AG08395 (cell line): ENCODE measurements around the gene TRIM41.
"Not testable (repeated sequence)": the region's sequence is repeated elsewhere in the genome, so short reads cannot be mapped to it uniquely, and the experiment has no call there.

ENCODE experiments used
- DNase-seq: peaks from one replicate; pipeline ENCODE4 v3.0.0; 2012; ENCODE audit warnings: mixed read lengths, low spot score

TRIM41 gene

DNA sequence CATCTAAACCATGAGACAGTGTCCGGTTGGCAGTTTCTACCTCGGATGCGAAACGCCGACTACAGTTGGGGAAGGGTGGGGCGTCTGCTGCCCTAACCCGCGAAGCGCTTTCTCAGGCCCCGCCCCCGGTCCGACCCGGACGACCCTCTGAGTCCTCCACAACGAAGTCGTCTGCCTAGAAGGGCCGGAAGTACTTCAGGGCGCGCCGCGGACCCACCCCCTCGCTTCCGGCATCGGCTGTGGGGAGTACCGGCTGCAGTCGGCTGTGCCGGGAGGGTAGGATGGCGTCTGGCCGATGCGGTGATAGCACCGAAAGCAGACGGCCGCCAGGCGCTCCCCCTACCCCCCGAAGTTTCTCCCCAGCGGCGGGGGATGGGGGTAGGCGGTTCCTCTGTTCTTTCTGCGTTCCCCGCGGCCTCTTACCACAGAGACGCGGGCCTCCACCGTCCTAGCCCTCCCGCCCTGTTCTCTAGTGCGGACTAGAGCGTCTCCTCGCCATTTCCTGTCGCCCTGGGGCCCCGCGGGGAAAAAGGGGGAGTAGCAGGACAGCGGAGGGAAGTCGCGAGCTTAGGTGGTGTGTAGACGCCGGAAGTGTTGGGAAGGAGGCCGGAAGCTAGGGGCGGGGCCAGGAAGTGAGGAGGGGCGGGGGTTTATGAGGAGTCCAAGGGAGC, at the start of gene TRIM41:
Gene TRIM41 (plus strand): TSS at position 224 of the 671 bp plus-strand sequence. CDS start 719 bp downstream, outside the sequence.
- peak; percentile 94 for DNase-seq

DNA sequence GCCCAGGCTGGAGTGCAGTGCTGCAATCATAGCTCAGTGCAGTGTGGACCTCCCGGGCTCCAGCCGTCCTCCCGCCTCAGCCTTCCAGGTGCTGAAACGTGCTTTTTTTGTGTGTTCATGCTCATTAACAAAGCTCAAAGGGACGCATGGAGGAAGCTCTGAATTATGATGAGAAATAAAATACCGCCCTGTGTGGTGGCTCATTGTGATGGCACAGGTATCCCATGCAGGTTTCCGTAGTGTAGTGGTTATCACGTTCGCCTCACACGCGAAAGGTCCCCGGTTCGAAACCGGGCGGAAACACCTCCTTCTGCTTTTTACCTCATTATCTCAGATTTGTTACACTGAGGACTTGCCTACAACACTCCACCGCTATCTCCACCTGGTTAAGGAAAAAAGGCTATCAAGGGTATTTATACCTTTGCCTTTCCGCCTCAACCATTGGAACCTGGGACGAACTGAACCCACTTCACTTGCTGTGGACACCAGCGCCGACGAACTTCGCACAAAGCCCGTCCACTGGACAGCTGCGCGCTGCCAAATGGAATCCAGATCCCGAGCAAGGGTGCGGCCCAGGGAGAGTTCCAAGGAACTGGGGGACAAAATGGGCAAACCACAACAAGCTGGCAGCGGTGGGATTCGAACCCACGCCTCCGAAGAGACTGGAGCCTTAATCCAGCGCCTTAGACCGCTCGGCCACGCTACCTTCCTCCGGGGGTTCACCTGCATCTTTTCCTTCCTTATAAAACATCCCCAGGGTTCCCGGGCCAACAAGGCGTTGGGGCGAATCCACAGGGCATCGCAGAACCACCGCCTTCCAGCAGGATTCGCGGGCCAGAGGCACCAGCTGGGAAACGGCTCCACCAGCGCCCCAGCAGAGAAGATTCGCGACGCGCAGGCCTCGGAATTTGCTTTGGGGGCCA, 49.4 kb upstream of the TRIM41 start:
- DNase-seq, result no peak

DNA sequence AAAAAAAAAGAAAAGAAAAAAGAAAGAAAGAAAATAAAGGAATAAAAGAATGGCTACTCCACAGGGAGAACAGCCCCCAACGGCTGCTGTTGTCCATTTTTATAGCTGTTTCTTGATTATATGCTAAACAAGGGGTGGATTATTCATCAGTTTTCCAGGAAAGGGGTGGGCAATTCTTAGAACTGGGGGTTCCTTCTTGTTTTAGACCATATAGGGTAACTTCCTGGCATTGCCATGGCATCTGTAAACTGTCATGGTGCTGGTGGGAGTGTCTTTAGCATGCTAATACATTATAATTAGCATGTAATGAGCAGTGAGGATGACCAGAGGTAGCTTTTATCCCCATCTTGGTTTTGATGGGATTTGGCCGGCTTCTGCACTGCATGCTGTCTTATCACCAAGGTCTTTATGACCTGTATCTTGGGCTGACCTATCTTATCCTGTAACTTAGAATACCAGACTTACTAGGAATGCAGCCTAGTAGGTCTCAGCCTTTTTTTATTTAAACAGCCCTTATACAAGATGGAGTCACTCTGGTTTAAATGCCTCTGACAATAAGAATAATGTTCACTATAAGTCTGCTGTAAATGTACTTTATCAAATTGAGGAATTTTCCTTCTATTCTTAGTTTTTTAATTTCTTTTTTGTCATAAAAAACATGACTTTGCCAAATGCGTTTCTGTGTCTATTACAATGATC, 46.7 kb upstream of the TRIM41 start:
- no peak for DNase-seq

DNA sequence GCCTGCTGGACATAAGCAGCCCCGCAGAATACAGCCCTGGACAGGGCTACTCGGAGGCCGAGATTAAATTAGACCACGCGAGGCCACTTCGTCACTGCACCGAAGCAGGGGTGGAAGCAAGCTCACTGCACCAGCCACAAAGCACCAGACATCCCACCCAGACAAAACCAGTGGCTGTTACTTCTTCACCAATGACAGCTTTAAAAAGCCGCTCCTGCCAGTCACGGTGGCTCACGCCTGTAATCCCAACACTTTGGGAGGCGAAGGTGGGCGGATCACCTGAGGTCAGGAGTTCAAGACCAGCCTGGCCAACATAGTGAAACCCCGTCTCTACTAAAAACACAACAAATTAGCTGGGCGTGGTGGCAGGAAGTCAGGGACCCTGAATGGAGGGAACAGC, 45.5 kb upstream of the TRIM41 start:
- not testable (repeated sequence) for DNase-seq

DNA sequence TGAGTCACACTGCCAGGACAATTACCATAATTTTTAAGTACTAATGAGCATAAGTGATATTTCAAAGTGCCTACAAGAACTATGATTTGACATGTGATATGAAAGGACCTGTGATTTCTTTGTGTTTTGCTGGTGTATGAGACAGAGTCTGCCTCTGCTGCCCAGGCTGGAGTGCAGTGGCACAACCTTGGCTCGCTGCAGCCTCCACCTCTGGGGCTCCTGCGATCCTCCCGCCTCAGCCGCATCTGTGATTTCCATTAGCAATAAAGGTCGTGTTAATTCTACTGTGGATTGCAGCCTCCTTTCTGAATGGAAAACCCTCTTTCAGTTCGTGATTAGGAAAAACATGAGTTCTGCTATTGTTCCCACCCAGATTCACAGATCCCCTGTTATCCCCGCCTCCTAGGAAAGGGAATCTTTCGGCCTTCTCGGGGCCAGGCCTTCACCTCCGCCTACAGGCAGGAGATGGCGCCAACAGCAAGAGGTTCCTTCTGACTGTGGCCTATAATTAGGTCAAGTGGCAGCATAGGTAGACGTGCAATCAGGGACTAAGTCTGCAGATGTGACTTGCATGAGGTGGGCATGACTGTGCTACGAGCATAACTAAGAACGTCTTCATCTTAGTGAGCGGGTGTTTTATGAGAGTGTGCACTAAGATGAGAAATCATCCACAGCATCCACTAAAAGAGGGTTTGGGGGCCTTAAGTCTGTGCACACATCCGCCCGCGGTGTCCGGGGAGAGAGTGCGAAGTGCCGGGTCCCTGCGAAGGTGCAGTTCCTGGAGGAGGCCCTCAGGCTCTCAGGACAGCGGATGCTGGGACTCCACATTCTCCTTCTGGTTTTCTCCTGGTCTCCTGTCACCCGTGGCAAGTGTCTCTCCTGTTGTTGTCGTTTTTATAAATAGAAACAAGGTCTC, 41.2 kb upstream of the TRIM41 start:
- DNase-seq, result peak; percentile 70

DNA sequence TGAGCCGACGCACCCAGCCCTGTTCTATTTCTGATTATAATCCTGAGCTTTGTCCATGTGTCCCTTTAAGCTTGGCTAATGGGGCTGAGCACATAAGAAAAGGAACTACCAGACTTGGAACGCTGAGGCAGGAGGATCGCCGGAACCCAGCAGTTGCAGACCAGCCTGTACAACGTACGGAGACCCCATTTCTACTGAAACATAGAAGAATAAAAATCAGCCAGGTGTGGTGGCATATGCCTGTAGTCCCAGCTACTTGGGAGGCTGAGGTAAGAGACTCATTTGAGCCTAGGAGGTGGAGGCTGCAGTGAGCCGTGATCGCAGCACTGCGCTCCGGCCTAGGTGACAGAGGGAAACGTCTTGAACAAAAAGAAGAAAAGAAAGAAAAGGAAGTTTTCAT, 40.4 kb upstream of the TRIM41 start:
- DNase-seq, result no peak

DNA sequence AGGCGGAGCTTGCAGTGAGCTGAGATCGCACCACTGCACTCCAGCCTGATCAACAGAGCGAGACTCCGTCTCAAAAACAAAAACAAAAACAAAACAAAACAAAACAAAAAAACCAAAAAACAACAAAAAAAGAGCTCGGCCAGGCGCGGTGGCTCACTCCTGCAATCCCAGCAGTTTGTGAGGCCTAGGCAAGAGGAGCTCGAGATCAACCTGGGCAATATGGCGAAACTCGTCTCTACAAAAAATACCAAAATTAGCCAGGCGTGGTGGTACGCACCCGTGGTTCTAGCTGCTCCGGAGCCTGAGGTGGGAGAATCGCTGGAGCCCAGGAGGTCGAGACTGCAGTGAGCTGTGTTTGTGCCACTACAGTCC, 38.2 kb upstream of the TRIM41 start:
- DNase-seq, result no peak

DNA sequence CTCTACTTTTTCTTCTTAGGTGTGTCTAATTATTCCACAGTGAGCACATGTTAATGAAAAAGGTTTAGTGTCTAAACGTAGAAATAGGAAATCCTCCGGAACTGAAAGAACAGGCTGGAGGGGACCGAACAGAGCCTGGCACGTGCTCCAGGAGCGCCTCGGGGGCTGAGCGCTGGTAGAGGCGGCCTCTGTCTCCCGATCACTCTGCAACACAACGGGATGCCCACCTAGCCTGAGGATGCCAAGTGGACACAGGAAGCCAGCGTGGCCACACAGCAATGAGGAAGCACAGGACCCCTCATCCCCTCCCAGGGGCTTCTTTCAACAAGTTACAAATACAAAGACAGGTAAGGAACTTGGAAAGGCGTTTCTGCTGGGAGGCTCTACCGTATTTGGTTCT, 37.5 kb upstream of the TRIM41 start:
- DNase-seq, result no peak

DNA sequence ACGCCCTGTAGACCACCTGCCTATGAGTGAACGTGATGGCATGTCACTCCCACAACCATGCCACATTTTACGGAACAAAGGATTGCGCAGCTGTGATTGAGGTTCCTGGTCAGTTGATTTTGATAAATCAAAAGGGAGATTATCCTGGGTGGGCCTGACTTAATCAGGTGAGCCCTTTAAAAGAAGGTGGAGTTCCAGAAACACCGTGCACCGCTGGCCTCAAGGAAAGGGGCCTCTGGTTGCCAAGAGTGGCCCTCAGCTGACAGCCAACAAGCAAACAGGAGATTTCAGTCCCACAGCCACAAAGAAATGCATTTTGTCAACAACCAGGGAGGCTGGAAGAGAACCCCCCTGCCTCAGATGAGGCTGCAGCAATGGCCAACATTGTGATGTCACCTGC, 37.1 kb upstream of the TRIM41 start:
- no peak for DNase-seq

DNA sequence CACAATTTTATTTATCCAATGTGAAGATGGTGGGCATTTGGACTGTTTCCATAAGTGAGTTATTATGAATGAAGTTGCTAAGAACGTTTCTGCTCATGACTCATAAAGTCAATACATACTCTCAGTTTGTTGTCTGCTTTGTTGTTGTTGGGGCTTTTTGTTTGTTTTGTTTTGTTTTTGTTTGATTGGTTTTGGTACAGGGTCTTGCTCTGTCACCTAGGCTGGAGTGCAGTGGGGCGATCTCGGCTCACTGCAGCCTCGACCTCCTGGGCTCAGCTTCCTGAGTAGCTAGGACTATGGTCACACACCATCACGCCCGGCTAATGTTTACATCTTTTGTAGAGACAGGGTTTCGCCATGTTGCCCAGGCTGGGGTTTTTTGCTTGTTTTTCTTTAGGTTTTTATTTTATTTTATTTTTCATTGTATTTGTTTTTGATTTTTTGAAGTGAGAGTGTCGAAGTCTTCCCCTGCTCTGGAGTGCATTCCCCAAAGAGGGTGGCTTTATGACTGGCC, 36.0 kb upstream of the TRIM41 start:
- DNase-seq, result no peak

DNA sequence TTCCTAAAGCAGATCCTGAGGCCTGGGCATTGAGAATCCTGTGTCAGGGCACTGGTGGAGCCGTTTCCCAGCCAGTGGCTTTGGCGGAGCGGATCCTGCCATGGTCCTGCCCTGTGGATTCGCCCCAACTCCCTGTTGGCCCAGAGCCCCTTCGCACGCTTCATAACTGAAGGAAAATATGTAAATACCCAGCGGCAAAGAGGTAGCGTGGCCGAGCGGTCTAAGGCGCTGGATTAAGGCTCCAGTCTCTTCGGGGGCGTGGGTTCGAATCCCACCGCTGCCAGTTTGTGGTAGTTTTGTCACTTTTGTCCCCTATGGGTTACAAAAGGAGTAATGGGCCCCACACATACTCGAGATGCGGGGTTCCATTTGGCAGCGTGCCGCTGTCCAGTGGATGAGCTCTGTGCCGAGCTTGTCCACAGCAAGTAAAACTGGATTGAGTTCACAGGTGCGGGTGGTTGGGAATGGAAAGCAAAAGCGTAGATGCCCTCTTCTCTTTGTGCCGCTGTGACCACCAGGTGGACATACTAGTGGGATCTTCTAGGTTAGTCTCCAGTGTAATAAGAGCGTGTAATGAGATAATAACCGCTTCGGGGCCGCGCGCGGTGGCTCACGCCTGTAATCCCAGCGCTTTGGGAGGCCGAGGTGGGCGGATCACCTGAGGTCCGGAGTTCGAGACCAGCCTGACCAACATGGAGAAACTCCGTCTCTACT, 35.4 kb upstream of the TRIM41 start:
- peak; percentile 63 for DNase-seq

DNA sequence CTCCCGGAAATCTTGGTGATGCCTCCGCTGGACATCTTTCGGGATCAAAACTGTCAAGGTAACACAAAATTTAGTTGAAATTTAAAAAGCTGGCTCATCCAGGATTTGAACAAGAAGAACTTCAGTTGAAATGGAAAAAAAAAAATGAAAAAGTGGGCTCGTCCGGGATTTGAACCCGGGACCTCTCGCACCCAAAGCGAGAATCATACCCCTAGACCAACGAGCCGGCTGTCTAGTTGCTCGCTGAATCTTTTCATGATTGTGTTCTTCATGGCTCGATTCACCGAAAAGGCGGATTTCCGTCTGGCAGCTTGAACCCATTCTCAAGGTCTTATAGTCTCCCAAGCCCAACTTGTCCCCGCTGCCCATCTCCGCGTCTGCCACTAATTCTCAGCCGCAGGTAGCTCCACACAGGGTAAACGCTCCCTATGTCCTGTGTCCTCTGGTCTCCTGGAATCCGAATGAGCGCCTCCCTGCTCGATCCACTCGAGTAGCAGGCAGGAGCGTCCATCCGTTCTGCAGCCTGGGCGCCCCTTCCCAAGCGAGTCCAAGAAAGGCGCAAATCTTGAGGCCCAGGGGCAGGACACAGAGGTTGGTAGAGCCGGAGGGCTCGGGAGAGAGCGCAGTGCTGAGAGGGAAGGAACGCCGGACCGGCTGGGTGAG, 34.2 kb upstream of the TRIM41 start:
- DNase-seq, result no peak

DNA sequence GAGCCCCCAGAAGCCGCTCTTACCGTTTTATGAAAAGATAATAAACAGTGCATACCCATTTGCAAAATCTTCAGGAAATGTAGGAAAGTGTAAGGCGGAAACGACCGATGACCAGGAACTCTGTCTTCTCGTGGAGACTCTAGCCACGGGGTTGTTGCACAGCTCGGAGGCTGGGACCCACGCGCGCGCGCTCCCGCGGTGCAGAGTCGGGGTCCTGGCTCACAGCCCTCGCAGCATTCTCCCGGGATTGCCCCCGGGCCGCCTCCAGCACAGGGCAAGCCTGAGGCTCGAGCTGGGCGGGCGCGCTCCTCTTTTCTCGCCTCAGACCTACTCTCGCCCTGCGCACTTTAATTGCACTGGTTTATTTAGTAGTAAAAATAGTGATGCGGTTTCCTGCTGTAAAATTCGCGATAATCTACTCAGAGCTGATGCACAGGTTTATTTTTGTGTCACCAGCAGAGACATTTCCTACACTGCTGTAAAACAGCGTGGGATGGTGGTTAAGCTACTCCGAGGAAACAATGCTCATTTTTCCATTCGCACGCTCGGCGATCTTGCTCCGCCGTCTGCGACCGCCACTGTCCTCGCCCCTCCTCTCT, 33.6 kb upstream of the TRIM41 start:
- no peak for DNase-seq

DNA sequence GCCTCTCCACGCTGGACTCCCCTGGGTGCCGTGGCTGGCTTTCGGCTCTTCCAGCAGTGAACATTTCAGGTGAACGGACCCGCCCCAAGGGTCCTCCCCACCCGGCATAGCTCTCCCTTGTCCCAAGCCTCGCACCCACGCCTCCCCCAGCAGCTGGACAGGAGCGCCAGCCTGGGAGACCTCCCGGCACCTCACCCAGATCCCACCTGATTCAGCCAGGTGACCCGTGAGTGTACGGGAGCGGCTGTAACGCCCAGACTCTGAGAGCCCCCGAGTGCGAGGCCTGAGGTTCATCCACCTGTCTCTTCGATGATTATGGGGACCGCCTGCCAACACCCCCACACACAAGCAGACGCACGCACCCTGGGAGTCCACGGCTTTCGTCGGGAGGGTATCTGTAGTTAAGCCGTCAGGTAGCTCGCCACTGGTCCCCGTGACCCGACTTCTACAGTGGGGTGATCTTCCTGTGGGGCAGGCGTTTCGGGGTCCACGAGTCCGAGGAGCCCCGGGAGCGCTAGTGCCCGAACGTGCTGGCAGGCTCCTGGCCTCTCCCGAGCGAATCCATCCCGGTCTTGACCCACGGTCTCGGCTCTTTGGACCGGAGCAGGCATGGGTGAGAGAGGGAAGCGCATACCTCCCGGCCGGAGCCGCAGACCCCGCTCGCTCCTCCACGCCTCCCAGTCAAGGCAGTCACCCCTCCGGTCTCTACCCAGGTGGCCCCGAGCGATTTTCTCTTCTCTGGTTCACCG, 32.9 kb upstream of the TRIM41 start:
- DNase-seq, result no peak

DNA sequence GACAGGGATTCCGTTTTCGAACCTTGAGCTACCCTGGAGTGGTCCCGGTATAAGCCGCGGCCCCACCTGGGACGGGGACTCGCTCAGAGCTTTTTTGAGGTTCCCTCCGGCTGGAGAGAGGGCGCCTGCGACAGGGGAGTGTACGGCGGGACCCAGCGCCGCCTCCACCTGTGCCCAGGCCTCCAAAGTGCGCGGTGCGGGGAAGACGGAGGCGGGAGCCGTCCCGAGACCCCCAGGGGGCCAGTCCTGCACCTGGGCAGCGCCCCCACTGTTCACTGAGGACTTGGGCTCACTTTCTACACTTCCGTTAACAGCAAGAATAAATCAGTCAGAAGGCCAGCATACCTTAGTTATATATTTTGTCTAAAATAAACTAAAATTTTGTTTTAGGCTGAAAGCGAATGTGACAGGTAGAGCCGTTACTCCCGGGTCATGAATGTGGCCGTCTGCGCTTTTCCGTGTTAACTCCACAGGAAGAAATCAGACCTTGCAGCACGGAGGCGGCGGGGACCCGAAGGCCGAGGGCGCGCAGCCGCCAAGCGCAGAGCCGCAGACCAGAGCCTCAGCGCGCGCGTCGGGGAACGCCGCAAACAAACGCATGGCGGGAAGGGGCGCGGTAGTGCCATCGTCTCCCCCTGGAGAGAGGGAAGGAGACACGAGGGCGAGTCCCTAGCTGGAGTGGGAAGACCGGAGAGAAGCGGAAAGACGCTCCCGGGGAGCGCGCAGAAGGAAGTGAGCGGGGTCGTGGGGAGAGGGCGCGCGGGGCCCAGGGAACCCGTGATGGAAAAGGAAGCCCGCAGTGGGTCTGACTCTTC, 32.2 kb upstream of the TRIM41 start:
- no peak for DNase-seq

DNA sequence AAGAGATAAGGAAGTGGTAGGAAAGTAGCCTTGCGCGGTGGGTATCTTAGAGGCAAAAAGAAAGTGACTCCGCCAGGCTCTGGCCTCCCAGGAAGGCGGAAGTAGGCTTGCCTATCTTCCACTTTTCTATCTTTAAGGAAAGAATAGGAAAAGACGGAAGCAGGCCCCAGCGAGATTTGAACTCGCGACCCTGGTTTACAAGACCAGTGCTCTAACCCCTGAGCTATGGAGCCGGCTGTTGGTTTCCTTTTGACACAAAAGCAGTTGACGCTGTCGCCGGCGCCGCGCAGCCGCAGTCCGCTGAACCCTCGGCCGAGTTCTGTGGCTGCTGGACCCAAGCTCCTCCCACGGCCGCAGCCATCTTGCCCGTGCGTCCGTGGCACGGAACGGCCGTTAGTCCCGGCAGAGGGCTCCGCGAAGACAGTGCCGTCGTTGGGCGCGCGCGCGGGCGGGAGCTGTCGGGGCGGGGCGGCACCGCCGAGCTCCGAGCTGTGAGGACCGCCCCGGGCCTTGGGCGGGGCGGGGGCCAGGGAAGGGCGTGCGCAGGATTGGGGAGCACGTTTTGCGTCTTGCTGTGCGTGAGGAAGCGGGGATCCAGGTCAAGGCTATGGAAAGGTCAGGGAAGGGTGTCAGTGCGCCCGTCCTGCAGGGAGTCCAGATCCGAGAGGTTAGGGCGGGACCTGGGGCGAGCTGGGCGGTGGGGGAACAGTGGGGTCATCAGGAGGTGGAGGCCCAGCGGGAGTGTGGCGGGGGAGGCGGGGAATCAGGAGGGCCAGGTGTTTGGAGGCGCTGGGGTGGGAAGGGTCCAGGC, 31.4 kb upstream of the TRIM41 start:
- peak; percentile 95 for DNase-seq

DNA sequence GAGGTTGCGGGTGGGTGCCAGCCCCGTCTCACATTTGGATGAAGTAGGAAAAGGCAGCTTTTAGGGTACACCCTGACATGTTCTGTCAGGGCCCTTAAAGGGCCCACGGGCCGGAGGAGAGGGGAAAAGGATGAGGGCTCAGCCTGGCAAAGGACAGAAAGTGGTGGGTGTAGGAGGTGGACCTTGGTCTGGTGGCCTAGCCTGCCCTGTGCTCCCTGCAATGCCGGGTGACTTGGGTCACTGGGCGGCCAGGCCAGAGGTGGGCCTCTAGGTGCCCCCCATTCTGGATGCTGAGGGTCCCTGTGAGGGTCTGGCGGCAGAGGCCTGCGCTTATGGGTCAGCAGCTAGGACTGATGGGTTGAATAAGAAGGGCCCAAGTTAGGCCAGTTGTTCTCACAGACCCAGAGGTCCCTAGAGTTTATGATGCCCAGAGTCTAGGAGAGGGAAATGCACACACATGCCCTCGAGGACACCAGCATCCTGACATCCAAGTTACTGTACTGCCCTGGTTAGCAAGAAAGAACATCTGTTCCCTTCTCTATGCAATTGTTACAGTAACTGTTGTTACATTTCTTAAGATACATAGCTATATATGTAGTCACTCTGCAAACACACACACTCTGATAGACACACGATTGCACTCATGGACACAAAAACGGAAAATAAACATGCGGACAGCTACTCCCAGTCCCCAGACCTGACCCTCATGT, 30.6 kb upstream of the TRIM41 start:
- DNase-seq, result no peak
